PFSK-1 (cell line): Measurements from ENCODE around the gene CLEC4A.

ENCODE experiments used
- FOXP2 ChIP-seq: optimal IDR thresholded peaks from 2 replicates; pipeline ENCODE3; 2011; ENCODE audit warnings: borderline replicate concordance, control low read depth, inconsistent platforms; ENCODE audit not compliant: insufficient read depth; ENCODE audit errors: extremely low read length, extremely low read depth
- POLR2AphosphoS5 ChIP-seq: IDR thresholded peaks from 2 replicates; pipeline ENCODE4 v1.6.1; 2012; ENCODE audit warnings: low read depth, mild to moderate bottlenecking, control low read depth, low read length, moderate library complexity
- SIN3A ChIP-seq: IDR thresholded peaks from 2 replicates; pipeline ENCODE4 v1.6.1; 2012; ENCODE audit warnings: mild to moderate bottlenecking, low read length, moderate library complexity, borderline replicate concordance; ENCODE audit not compliant: insufficient read depth
- TAF1 ChIP-seq: IDR thresholded peaks from 2 replicates; pipeline ENCODE4 v1.6.1; 2012; ENCODE audit warnings: low read length, control low read depth, borderline replicate concordance; ENCODE audit not compliant: insufficient read depth
- TF ChIP-seq, protein P1 (sequence below), 2 experiments: IDR thresholded peaks; 2 replicates each; pipeline versions ENCODE4 v1.6.1 to v1.8.0; 2011 to 2012; ENCODE audit warnings: low read depth in 2 of 2, low read length in 2 of 2, control low read depth in 1 of 2, inconsistent platforms in 1 of 2, mild to moderate bottlenecking in 1 of 2, moderate library complexity in 1 of 2; ENCODE audit not compliant: insufficient read depth in 1 of 2

Gene CLEC4A

DNA sequence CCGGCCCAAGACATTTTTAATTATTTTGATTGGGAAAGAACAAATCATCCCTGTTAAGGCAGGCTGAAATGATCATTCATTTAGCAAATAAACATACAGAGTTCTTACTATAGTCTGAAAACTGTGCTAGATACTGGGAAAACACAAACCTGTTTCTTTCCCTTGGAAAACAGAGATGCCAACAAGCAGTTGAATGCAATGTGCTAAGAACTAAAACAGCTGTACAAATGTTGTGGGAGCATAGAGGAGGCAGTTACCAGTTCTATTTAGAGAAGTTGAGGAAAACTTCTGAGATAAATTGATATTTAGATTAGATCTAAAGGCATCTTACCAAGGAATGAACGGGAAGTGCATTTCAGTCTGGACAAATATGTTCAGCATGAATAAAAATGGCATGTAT is 44.5 kb upstream of the CLEC4A start:
- TF ChIP-seq FOXP2 = no peak
- TF ChIP-seq POLR2AphosphoS5 = no peak
- TF ChIP-seq, protein P1, sequence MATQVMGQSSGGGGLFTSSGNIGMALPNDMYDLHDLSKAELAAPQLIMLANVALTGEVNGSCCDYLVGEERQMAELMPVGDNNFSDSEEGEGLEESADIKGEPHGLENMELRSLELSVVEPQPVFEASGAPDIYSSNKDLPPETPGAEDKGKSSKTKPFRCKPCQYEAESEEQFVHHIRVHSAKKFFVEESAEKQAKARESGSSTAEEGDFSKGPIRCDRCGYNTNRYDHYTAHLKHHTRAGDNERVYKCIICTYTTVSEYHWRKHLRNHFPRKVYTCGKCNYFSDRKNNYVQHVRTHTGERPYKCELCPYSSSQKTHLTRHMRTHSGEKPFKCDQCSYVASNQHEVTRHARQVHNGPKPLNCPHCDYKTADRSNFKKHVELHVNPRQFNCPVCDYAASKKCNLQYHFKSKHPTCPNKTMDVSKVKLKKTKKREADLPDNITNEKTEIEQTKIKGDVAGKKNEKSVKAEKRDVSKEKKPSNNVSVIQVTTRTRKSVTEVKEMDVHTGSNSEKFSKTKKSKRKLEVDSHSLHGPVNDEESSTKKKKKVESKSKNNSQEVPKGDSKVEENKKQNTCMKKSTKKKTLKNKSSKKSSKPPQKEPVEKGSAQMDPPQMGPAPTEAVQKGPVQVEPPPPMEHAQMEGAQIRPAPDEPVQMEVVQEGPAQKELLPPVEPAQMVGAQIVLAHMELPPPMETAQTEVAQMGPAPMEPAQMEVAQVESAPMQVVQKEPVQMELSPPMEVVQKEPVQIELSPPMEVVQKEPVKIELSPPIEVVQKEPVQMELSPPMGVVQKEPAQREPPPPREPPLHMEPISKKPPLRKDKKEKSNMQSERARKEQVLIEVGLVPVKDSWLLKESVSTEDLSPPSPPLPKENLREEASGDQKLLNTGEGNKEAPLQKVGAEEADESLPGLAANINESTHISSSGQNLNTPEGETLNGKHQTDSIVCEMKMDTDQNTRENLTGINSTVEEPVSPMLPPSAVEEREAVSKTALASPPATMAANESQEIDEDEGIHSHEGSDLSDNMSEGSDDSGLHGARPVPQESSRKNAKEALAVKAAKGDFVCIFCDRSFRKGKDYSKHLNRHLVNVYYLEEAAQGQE (IDR thresholded peaks at IDR 0.05; ENCODE audit: insufficient read depth in 1 of 2, low read depth in 2 of 2, low read length in 2 of 2) = no peak

DNA sequence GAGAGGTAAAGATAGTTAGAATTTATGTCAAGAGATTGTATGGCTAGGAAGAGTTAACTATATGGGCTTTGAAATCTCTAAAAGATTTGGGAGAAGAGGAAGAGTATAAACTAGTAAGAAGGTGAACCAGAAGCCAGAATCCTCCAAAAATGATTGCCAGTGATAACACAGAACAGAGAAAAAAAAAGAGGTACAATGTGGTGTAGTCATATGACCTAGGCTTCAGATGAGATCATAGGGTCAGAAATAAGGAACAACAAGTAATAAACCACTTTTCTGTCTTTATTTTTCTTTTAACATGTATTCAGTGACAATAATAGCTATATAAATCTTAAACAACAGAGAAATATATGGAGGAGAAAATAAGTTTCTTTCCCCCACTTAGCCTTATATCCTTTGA is 43.3 kb upstream of the CLEC4A start:
- TF ChIP-seq POLR2AphosphoS5 (no peak), FOXP2 (no peak), SIN3A (no peak)
- TF ChIP-seq, protein P1 (IDR thresholded peaks at IDR 0.05; ENCODE audit: insufficient read depth in 1 of 2, low read depth in 2 of 2, low read length in 2 of 2) = no peak

DNA sequence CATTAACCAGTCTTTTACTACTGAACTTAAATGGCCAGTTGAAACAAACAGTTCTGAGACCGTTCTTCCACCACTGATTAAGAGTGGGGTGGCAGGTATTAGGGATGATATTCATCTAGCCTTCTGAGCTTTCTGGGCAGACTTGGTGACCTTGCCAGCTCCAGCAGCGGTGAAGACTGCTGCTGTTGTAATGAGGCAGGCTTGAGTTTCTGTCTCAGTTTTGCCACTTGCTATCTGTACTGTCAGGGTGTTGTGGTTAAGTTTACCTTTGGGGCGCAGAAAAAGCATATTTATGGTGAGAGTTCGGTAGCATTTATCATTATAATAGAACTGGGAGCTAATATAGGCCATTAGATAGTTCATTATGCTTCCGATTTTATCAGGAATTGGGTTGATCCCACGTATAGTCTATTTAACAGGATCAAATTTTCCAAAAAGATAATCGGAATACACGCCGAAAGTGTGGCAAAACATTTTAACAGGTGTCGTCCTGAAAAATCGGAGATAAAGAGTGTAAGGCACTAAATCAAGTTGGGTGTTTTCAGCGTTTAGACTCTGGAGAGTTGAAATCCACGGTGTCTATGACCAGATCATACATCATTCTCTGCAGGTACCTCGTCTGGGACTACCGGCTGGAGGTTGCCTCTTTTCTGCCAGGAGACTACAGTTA is 42.0 kb upstream of the CLEC4A start:
- TF ChIP-seq, protein P1 (IDR thresholded peaks at IDR 0.05; ENCODE audit: insufficient read depth in 1 of 2, low read depth in 2 of 2, low read length in 2 of 2) = no peak
- no peak for TF ChIP-seq SIN3A
- TF ChIP-seq POLR2AphosphoS5 = no peak
- no peak for TF ChIP-seq TAF1
- TF ChIP-seq FOXP2 = no peak

DNA sequence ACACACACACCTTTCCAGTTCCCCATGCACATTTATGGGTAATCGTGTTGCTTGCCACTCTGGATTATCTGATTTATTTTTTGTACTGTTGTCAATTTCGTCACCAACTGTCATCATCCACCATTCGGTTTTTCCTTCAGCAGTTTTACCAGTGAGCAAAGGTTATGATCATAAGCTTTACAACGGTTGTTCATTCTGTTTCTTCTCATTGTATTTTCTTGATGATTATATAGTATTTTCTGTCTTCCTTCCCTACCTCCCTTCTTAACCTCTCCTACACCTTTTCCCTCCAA is 40.7 kb upstream of the CLEC4A start:
- no peak for TF ChIP-seq TAF1
- no peak for TF ChIP-seq SIN3A
- no peak for TF ChIP-seq POLR2AphosphoS5
- no peak for TF ChIP-seq FOXP2
- TF ChIP-seq, protein P1 (IDR thresholded peaks at IDR 0.05; ENCODE audit: insufficient read depth in 1 of 2, low read depth in 2 of 2, low read length in 2 of 2) = no peak

DNA sequence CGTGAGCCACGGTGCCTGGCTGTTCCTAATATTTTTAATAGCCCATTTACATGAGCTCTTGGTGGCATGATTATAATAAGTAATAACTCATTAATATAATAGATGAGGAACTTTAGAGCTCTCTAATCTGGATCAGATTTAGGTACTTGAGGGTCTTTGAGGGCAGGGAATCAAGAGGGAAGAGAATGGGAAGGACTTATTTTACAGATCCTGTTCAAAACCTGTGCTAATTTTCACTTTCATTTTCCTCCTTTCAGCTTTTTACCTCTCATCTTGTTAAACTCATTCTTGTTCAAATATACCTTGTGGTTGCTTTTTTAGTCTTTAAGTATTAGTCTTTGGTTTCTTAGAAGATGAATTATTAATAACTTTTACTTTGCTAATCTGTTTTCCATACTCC is 35.8 kb upstream of the CLEC4A start:
- TF ChIP-seq, protein P1 (IDR thresholded peaks at IDR 0.05; ENCODE audit: insufficient read depth in 1 of 2, low read depth in 2 of 2, low read length in 2 of 2) = no peak
- no peak for TF ChIP-seq POLR2AphosphoS5
- TF ChIP-seq FOXP2 = no peak
- TF ChIP-seq SIN3A = no peak
- TF ChIP-seq TAF1 = no peak
